ENCODE data around the gene PALMD. TPM values are rescaled to one million over a fixed set of nuclear protein-coding genes. Genes with fewer than 3 reads are reported as not detected.

Gene PALMD
- total RNA-seq, 1 experiment from 2014 or later: 0.05 TPM

GRCh38 chr1:99735852-99736251, 89.9 kb downstream of the PALMD start:
- CTCF ChIA-PET: no interaction called here
- H3K36me3 ChIP-seq (ENCODE audit: control insufficient read depth, insufficient read depth, low read length): no peaks in the 10 kb centered on the region
- TF ChIP-seq POLR2AphosphoS5 (IDR thresholded peaks at IDR 0.05; ENCODE audit: low read depth, low read length) (no peak), TCF7L2 (IDR thresholded peaks at IDR 0.05; ENCODE audit: low read depth, low read length) (no peak), SIN3A (IDR thresholded peaks at IDR 0.05; ENCODE audit: borderline replicate concordance, insufficient read depth, low read depth, low read length) (no peak), CTCF (IDR thresholded peaks at IDR 0.05) (no peak), REST (IDR thresholded peaks at IDR 0.05; ENCODE audit: insufficient read depth in 1 of 2, low read depth in 2 of 2, low read length in 1 of 2) (no peak)
- no peak overlapping the region for H3K4me3 ChIP-seq (ENCODE audit: low read depth in 2 of 2, low read length in 2 of 2)
- DNase-seq (ENCODE audit: low read depth, low spot score) (no peak), ATAC-seq (no peak)
- no peaks in the 10 kb centered on the region for H3K4me1 ChIP-seq (ENCODE audit: control insufficient read depth, insufficient read depth, low read length)
- no TSS peak for BruUV-seq (replicated peaks)
- H3K27ac ChIP-seq (ENCODE audit: low read length): no peak overlapping the region
- in situ Hi-C loops (cut with HindIII; ENCODE audit: low pct_unique_long_range_greater_than_20kb, low sequenced_read_pairs) (no loop called here), intact Hi-C loops (cut with micrococcal nuclease; ENCODE audit: unreplicated experiment) (no loop called here)
- no peaks in the 10 kb centered on the region for H3K9me3 ChIP-seq (ENCODE audit: control insufficient read depth, insufficient read depth, low read depth, low read length)
- POLR2A ChIA-PET: no interaction called here
- H3K27me3 ChIP-seq (ENCODE audit: control insufficient read depth, insufficient read depth, low read length): no peaks in the 10 kb centered on the region

- no peaks in the 10 kb centered on the region for H3K9me3 ChIP-seq (ENCODE audit: control insufficient read depth, insufficient read depth, low read depth, low read length)
- H3K4me1 ChIP-seq (ENCODE audit: control insufficient read depth, insufficient read depth, low read length): no peaks in the 10 kb centered on the region
- no peak overlapping the region for H3K27ac ChIP-seq (ENCODE audit: low read length)
- POLR2A ChIA-PET: no interaction called here
- in situ Hi-C loops (cut with HindIII; ENCODE audit: low pct_unique_long_range_greater_than_20kb, low sequenced_read_pairs): no loop called here
- no peaks in the 10 kb centered on the region for H3K36me3 ChIP-seq (ENCODE audit: control insufficient read depth, insufficient read depth, low read length)
- H3K4me3 ChIP-seq (ENCODE audit: low read depth in 2 of 2, low read length in 2 of 2): no peak overlapping the region
- ATAC-seq: peak; percentile 87
- DNase-seq (ENCODE audit: low read depth, low spot score): no peak
- no TSS peak for BruUV-seq (replicated peaks)
- peak; percentile 54 for TF ChIP-seq CTCF (IDR thresholded peaks at IDR 0.05)
- TF ChIP-seq SIN3A (IDR thresholded peaks at IDR 0.05; ENCODE audit: borderline replicate concordance, insufficient read depth, low read depth, low read length): no peak
- intact Hi-C loops (cut with micrococcal nuclease; ENCODE audit: unreplicated experiment): no loop called here
- H3K27me3 ChIP-seq (ENCODE audit: control insufficient read depth, insufficient read depth, low read length): no peaks in the 10 kb centered on the region
- CTCF ChIA-PET: no interaction called here
Observed at GRCh38 chr1:99737016-99737415, 91.1 kb downstream of the PALMD start.

Measured in Panc1 (cell line).